ENCODE data around the gene MYRF.

Gene MYRF

DNA sequence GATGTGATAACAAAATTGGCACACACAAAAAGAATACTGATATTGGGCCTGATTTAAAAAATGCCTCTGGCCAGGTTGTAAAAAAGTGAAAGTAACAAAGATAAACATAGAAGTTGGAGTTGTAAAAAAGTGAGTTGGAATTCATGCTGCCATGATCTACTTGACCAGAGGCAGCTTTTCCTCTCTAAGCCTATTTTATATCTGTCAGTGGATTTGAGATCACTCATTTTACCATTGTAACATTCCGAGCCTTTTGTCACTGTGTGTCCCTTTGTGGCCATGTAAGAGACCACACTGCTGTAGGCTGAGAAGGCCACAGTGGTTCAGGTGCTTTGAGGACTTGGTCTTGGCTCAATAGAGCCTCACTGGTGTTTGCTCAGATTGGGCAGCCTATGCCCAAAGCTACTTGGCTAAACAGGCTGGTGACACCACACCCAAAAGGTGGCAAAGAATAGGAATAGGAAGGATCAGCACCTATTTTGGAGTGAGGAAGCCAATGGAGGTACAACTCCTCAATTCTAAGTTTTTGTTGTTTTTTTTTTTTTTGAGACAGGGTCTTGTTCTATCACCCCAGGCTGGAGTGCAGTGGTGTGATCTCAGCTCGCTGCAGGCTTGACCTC, 47.3 kb downstream of the MYRF start:
- ChIA-PET POLR2A (interaction anchor here (2.7 kb wide), 1 partner anchor 15 kb away, joined by 16 read pairs; no protein-coding TSS in a partner anchor), CTCF (interaction anchor here (0.7 to 5.1 kb wide), 3 partner anchors 12 to 282 kb away, joined by 5 to 49 read pairs (median 28); no protein-coding TSS in a partner anchor)
- Histone ChIP-seq H3K27ac (ENCODE audit: extremely low read depth, low read depth, low read length) (no peak overlapping the region), H3K9me3 (ENCODE audit: control insufficient read depth, insufficient read depth, low read depth, low read length) (no peaks in the 10 kb centered on the region), H3K4me3 (ENCODE audit: low read depth, low read length) (no peak overlapping the region), H3K36me3 (ENCODE audit: control insufficient read depth in 2 of 2, insufficient read depth in 1 of 2, low read length in 2 of 2) (peaks cover 0 to 89% of the 10 kb centered on the region in 2 experiments; a peak in 2 of 3 replicates), H3K4me1 (ENCODE audit: control insufficient read depth, insufficient read depth, low read length) (0 out of 2 replicates have a peak, but pooled peaks cover 3% of the 10 kb centered on the region)
- TF ChIP-seq ZEB2 (tag by site-specific recombination; IDR thresholded peaks at IDR 0.05) = no peak
- no peak for TF ChIP-seq ZNF133 (tag by site-specific recombination; IDR thresholded peaks at IDR 0.05)
- no peak for TF ChIP-seq ZNF16 (tag by site-specific recombination; IDR thresholded peaks at IDR 0.05; ENCODE audit: low read depth)
- TF ChIP-seq ZNF10 (tag by site-specific recombination; IDR thresholded peaks at IDR 0.05) = no peak
- TF ChIP-seq ZNF548 (tag by site-specific recombination; IDR thresholded peaks at IDR 0.05) = no peak
- no peak for TF ChIP-seq ZNF223 (tag by site-specific recombination; IDR thresholded peaks at IDR 0.05)
- TF ChIP-seq ZSCAN30 (tag by site-specific recombination; IDR thresholded peaks at IDR 0.05) = no peak
- TF ChIP-seq PRDM6 (tag by site-specific recombination; IDR thresholded peaks at IDR 0.05) = no peak
- no peak for TF ChIP-seq ZBTB11 (tag by site-specific recombination; conservative IDR thresholded peaks at IDR 0.05; ENCODE audit: low read depth)
- no peak for TF ChIP-seq ZNF335 (tag by site-specific recombination; conservative IDR thresholded peaks at IDR 0.05)
- no peak for TF ChIP-seq ZNF610 (tag by site-specific recombination; IDR thresholded peaks at IDR 0.05; ENCODE audit: borderline replicate concordance)
- no peak for TF ChIP-seq ZNF146 (tag by site-specific recombination; IDR thresholded peaks at IDR 0.05)
- TF ChIP-seq ATF2 (tag by site-specific recombination; IDR thresholded peaks at IDR 0.05; ENCODE audit: low read depth) = no peak
- TF ChIP-seq AEBP2 (tag by site-specific recombination; IDR thresholded peaks at IDR 0.05; ENCODE audit: borderline replicate concordance) = no peak
- TF ChIP-seq ZNF843 (tag by site-specific recombination; IDR thresholded peaks at IDR 0.05) = no peak
